Esophagus squamous epithelium (tissue), 4 donors: ENCODE results near the gene CLDN2.

Source experiments
- CTCF ChIP-seq, 6 experiments: fragments of 450-650 bp in 4 of 6; fragments of 200-600 bp in 2 of 6; sonication (generic) in 2 of 6; IDR thresholded peaks; one replicate each; pipeline ENCODE4 v1.5.1; 2016 to 2019; ENCODE audit warnings: antibody characterized with exemption in 6 of 6, mild to moderate bottlenecking in 4 of 6, moderate library complexity in 4 of 6
- POLR2A ChIP-seq, 4 donors: fragments of 450-650 bp; IDR thresholded peaks; one replicate each; pipeline ENCODE4 v1.6.1; 2017; ENCODE audit warnings: antibody characterized with exemption in 4 of 4, mild to moderate bottlenecking in 4 of 4, moderate library complexity in 3 of 4

DNA sequence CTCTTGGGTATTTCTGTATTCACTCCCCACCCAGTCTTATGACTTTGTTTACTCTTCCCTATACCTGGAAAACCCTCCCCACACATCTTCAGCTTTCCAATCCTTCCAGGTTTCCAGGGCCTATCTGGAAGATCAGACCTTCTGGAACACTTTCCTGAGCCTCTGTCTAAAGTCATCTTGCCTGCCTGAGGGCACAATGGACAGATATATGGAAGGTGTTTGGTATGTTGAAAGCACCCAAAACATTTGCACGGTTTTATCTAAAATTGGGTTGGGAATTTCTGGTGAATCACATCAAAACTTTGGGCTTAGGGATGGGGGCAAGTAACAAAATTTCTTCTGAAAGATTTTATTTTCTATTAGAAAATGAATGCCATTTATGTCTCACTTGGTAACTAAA lies 16.0 kb downstream of the CLDN2 start:
- TF ChIP-seq POLR2A (IDR thresholded peaks at IDR 0.05) (no peak), CTCF (IDR thresholded peaks at IDR 0.05) (no peak)
